Endothelial cell of umbilical vein (primary cell): ENCODE data around the gene SPO11. TPM values are rescaled to one million over a fixed set of nuclear protein-coding genes. Genes with fewer than 3 reads are reported as not detected.

Experiments
- BruUV-seq: library from RNA; stranded (reverse); fragments of 400-500 nt; replicated peaks from 2 replicates; lab custom pipeline; 2021; lab: Mats Ljungman, UMichigan
- CTCF ChIA-PET: fragments of 300-600, 350-600 bp; sonication (Branson Sonifier 250); formaldehyde crosslinking; loops from one replicate; lab custom pipeline; 2021; ENCODE audit warnings: antibody characterized with exemption, inconsistent platforms; lab: Charles Lee
- POLR2A ChIA-PET: fragments of 300-600, 350-600 bp; sonication (Branson Sonifier 250); formaldehyde crosslinking; loops from one replicate; lab custom pipeline; 2021; ENCODE audit warnings: antibody characterized with exemption, inconsistent platforms; lab: Charles Lee
- DNase-seq: peaks from one replicate; pipeline ENCODE4 v3.0.0-alpha.2; 2011; ENCODE audit warnings: low read depth, low spot score
- FAIRE-seq: peaks from 2 replicates; lab custom pipeline; 2011; peaks lifted over from hg19 to GRCh38; lab: Jason Lieb, UNC
- H2AFZ ChIP-seq: 2 replicates; pipeline ENCODE4 v1.6.0; 2012; ENCODE audit warnings: low read depth, low read length, control low read depth, inconsistent platforms
- H3K27ac ChIP-seq: 2 replicates; pipeline ENCODE4 v1.5.1; 2011; ENCODE audit warnings: low read depth, mild to moderate bottlenecking, control low read depth, low read length, moderate library complexity; ENCODE audit not compliant: insufficient read depth
- H3K27me3 ChIP-seq, 2 experiments: 2 replicates each; pipeline versions ENCODE4 v1.6.0 to v1.6.1; 2011; ENCODE audit warnings: low read length in 2 of 2, mixed read lengths in 1 of 2; ENCODE audit not compliant: control insufficient read depth in 2 of 2, insufficient read depth in 2 of 2
- H3K36me3 ChIP-seq, 2 experiments: 2 replicates in 1 of 2; 3 replicates in 1 of 2; pipeline ENCODE4 v1.5.1; 2011; ENCODE audit warnings: low read length in 2 of 2, mild to moderate bottlenecking in 1 of 2, moderate library complexity in 1 of 2; ENCODE audit not compliant: control insufficient read depth in 2 of 2, insufficient read depth in 2 of 2; ENCODE audit errors: extremely low read depth in 1 of 2
- H3K4me1 ChIP-seq: 3 replicates; pipeline ENCODE4 v1.5.1; 2011; ENCODE audit warnings: mild to moderate bottlenecking, low read length; ENCODE audit not compliant: control insufficient read depth, insufficient read depth; ENCODE audit errors: extremely low read depth
- H3K4me2 ChIP-seq: 2 replicates; pipeline ENCODE4 v1.6.1; 2011; ENCODE audit warnings: low read length, control low read depth, mixed read lengths; ENCODE audit not compliant: insufficient read depth
- H3K4me3 ChIP-seq, 3 experiments: fragments of 200-600 bp in 1 of 3; sonication (generic), shearing (Covaris generic) in 1 of 3; replicated peaks in 1 of 3; 2 replicates each; pipeline ENCODE4 v1.5.1; 2011 to 2016; ENCODE audit warnings: control low read depth in 3 of 3, low read length in 3 of 3, mild to moderate bottlenecking in 2 of 3, inconsistent platforms in 1 of 3, low read depth in 1 of 3, moderate library complexity in 1 of 3; ENCODE audit not compliant: insufficient read depth in 1 of 3
- H3K79me2 ChIP-seq: 2 replicates; pipeline ENCODE4 v1.6.0; 2012; ENCODE audit warnings: low read length, inconsistent platforms; ENCODE audit not compliant: control insufficient read depth, insufficient read depth
- H3K9ac ChIP-seq: replicated peaks from 2 replicates; pipeline ENCODE3; 2011; ENCODE audit warnings: low read length, control low read depth; ENCODE audit not compliant: insufficient read depth; ENCODE audit errors: extremely low read depth
- H3K9me1 ChIP-seq: replicated peaks from 3 replicates; pipeline ENCODE4 v1.6.0; 2011; ENCODE audit warnings: mild to moderate bottlenecking, low read length; ENCODE audit not compliant: control insufficient read depth, insufficient read depth; ENCODE audit errors: extremely low read depth
- H3K9me3 ChIP-seq: replicated peaks from 2 replicates; pipeline ENCODE4 v1.5.1; 2012; ENCODE audit warnings: low read length, inconsistent platforms; ENCODE audit not compliant: control insufficient read depth, insufficient read depth
- H4K20me1 ChIP-seq: replicated peaks from 2 replicates; pipeline ENCODE3; 2011; ENCODE audit warnings: mild to moderate bottlenecking, low read length; ENCODE audit not compliant: control insufficient read depth, insufficient read depth; ENCODE audit errors: extremely low read depth
- CTCF ChIP-seq, 2 donors: IDR thresholded peaks; 1 replicate in 1 of 2; 2 replicates in 1 of 2; pipeline ENCODE4 v1.5.1; 2011; ENCODE audit warnings: low read length in 2 of 2, mild to moderate bottlenecking in 2 of 2, moderate library complexity in 2 of 2, control low read depth in 1 of 2, inconsistent platforms in 1 of 2, low read depth in 1 of 2; ENCODE audit not compliant: insufficient read depth in 1 of 2; ENCODE audit errors: extremely low read depth in 1 of 2
- EZH2 ChIP-seq: IDR thresholded peaks from 2 replicates; pipeline ENCODE4 v1.6.1; 2012; ENCODE audit warnings: borderline replicate concordance, low read depth, mild to moderate bottlenecking, moderate library complexity, low read length, inconsistent platforms; ENCODE audit not compliant: severe bottlenecking
- FOS ChIP-seq: IDR thresholded peaks from 2 replicates; pipeline ENCODE4 v1.6.1; 2011; ENCODE audit warnings: mild to moderate bottlenecking, low read length, moderate library complexity, borderline replicate concordance; ENCODE audit not compliant: insufficient read depth
- MYC ChIP-seq: IDR thresholded peaks from one replicate; pipeline ENCODE4 v1.6.1; 2011; ENCODE audit warnings: mild to moderate bottlenecking, low read depth, low read length
- dilution Hi-C: fragments of 300-500 bp; cut with MboI; formaldehyde crosslinking; loops from one replicate; pipeline ENCODE4 v1.15.0; 2019; ENCODE audit warnings: low sequenced_read_pairs; ENCODE audit not compliant: extremely low pct_ligation_motif_present
- intact Hi-C: fragments of 100-400 bp; cut with micrococcal nuclease; formaldehyde crosslinking; loops from one replicate; pipeline ENCODE4 v1.10.0; 2022
- polyA plus RNA-seq, 4 experiments: library from polyadenylated mRNA; depleted of rRNA in 3 of 4; stranded (reverse) in 3 of 4; unstranded in 1 of 4; fragments of >200 nt; gene quantifications; 2 replicates each; pipeline versions ENCODE4 v1.2.1 to v1.2.3, GENCODE V29; 2011 to 2012; ENCODE audit warnings: missing spikeins in 1 of 4
- total RNA-seq: library from RNA; stranded (reverse); gene quantifications from 2 replicates; pipeline ENCODE4 v1.2.3, GENCODE V29; 2021

SPO11 gene
- total and polyA plus RNA-seq, 2 donors (not counting 3 experiments of a cell fraction or from before 2014, with no cell fraction given): not detected

- intact Hi-C loops: no loop called here
- no TSS peak for BruUV-seq
- dilution Hi-C loops: no loop called here
Measured at GRCh38 chr20:57310821-57311514, 18.6 kb upstream of the SPO11 start.

More at GRCh38 chr20:57310821-57311514, 18.6 kb upstream of the SPO11 start:
- Histone ChIP-seq H3K9me1 (no peaks in the 10 kb centered on the region), H3K36me3 (no peaks in the 10 kb centered on the region), H3K9me3 (no peaks in the 10 kb centered on the region), H4K20me1 (no peaks in the 10 kb centered on the region), H3K27me3 (no peaks in the 10 kb centered on the region), H3K4me3 (no peak overlapping the region), H2AFZ (no peak overlapping the region), H3K9ac (no peak overlapping the region), H3K4me2 (no peak overlapping the region), H3K4me1 (no peaks in the 10 kb centered on the region), H3K27ac (no peak overlapping the region), H3K79me2 (no peaks in the 10 kb centered on the region)
- TF ChIP-seq FOS (no peak), EZH2 (no peak), MYC (no peak), CTCF (IDR thresholded peaks at IDR 0.05; ENCODE audit: extremely low read depth in 1 of 2, insufficient read depth in 1 of 2, low read depth in 1 of 2, low read length in 2 of 2) (no peak)
- ChIA-PET POLR2A (no interaction called here), CTCF (no interaction called here)
- no peak for DNase-seq
- FAIRE-seq: no peak
